Suppressor macrophage treated with lipopolysaccharide for 1 hour (primary cell): ENCODE data around the gene TFPI.

ENCODE experiments used
- DNase-seq, 3 donors: peaks; one replicate each; pipeline ENCODE4 v3.0.0-alpha.2; 2020 to 2022

Gene TFPI

DNA sequence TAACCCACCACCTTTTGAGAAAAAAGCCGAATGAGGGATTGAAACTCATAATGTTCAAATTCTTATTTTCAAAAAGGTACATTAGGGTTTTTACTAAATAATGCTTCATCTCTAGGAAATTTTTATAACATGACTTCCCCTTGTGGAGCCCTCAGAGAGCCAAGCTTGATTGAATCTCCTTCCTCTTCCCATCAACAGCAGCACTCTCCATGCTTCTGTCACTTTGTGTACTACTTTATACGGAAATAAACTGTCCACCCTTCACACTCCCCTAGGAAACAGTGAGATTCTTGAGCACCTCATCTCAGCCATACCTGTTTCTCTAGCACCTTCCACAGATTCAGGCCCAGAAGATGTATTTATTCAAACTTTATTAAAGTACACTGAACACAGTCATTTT is 51.8 kb downstream of the TFPI start:
- DNase-seq, result peak in 1 of 3 donors; percentile 14

DNA sequence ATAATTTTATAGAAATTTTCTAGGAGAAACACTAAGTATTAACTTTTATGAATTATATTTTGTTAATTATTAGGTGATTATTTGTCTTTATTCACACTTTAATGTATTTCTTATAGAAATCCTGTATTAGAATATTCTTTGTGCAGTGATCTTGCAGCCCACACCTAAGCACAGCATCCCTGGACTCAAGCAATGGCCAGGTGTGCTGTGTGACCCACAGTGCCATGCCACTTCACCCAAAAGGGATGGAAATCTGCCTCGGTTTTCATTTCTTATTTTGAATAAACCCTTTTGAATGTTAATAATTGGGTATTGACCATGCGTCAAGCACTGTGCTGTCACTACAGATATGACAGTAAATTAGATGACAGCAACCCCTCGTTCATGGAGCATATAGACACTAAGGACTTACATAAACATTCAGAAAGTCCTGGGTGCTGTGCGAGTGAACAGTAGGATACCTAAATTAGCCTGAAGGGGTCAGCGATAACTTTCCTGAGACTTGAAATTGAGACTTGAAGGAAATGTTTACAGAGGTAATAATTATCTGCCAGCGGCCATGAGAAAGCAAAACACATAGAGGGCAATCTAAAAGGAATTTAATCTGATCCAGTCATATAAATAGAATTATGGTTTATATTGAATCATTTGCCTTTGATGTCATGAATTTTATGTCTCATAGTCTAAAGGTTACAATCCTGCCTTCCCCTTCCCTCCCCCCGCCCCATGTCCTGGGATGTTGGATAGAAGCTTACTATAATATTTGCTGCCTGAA is 53.5 kb downstream of the TFPI start:
- peak in 1 of 3 donors; percentile 9 for DNase-seq

DNA sequence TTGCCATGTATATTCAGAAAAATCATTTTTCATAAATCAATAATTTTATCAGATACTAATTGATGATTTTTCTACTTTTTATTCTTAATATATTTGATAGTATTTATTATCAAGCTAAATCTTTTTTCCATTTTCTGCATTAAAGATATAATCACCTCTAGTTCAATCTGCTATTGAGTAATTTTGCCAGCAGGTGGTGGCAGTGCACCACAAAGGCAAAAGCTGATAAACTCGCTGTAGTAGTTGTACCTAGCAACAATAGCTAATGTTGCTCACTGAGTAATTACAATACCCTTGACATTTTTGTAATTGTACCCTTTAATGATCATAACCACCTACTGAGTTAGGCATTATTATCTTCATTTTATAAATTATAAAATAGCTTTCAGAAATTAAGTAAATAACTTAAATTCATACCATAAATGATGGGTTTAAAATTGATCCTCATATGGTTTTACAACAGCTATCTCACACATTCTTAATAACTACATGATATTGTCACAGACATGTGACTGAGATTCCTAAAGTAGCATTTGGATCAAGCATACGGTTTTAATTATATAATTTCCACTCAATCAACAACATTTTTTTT is 54.2 kb downstream of the TFPI start:
- peak; percentile 71 to 80 (median 76) for DNase-seq

- peak; percentile 45 to 60 (median 50) for DNase-seq
These were observed 56.3 kb downstream of the TFPI start for GRCh38 chr2:187497858-187498463.

DNA sequence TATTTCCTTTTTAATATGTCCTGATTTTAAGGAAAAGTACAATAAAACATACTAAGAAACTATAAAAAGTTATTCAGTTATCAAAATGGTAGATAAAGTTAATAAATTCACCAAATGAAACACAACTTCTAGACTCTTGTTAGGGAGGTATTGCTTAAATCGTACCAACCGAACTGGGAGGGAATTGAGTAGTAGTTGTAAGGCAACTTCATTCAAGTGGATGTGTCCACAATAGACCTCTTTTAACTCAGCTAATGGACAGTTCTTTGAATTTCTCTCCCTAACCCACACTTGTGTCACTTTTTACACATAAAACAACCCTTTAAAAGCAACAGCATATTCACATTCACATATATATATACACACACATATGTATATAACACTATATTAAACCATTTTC is 57.1 kb downstream of the TFPI start:
- no peak for DNase-seq

GRCh38 chr2:187495324-187495723 is 58.9 kb downstream of the TFPI start:
- DNase-seq, result no peak

DNA sequence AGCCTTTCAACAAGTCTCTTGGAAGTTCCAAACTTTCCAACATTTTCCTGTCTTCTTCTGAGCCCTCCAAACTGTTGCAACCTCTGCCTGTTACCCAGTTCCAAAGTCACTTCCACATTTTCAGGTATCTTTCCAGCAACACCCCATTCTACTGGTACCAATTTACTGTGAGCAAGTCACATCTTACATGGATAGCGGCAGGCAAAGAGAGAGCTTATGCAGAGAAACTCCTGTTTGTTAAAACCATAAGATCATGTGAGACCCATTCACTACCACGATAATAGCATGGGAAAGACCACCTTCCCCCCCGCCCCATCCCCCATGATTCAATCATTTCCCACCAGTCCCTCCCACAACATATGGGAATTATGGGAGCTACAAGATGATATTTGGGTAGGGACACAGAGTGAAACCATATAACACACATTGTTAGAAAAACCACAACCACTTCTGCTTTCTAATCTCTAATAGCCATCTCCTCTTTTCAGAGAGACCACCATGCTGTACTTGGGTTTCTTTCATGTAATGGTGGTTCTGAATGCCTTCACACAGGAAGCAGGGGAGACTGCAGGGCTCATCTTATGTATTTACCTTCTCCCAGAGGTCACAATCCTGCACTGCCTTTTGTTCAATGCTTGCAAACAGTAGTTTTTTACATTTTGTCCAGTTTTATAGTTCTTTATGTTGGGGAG is 60.2 kb downstream of the TFPI start:
- DNase-seq, result no peak

DNA sequence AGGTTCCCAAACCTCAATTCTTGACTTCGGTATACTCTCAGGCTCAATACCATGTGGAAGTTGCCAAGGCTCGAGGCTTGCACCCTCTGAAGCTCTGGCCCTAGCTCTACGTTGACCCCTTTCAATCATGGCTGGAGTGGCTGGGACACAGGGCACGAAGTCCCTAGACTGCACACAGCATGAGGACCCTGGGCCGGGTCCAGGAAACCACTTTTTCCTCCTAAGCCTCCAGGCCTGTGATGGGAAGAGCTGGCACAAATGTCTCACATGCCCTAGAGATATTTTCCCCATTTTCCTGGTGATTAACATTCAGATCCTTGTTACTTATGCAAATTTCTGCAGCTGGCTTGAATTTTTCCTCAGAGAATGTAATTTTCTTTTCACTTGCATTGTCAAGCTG is 61.1 kb downstream of the TFPI start:
- no peak for DNase-seq

- no peak for DNase-seq
These were observed 68.0 kb downstream of the TFPI start for GRCh38 chr2:187486241-187486640.

GRCh38 chr2:187485523-187485922 is 68.7 kb downstream of the TFPI start:
- no peak for DNase-seq

GRCh38 chr2:187483537-187483936 is 70.7 kb downstream of the TFPI start:
- DNase-seq, result no peak

DNA sequence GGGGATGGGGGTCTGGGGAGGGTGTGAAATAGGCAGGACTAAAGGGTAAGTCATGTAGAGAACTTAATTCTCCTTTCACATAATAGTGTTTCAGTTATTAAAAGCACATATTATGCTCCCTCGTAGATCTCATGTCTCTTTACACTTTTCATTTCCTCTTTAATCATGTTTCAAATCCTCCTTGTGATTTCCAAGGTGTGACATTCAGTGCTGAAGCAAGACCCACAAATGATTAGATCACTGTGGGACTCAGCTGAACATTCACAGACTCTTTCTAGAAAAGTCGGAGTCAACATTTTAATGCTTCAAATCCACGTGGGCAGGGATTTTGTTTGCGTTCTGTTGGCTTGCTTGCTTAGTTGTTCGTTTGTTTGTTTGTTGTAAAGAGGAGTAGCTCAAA is 71.4 kb downstream of the TFPI start:
- peak in 2 of 3 donors; percentile 44 to 52 for DNase-seq

DNA sequence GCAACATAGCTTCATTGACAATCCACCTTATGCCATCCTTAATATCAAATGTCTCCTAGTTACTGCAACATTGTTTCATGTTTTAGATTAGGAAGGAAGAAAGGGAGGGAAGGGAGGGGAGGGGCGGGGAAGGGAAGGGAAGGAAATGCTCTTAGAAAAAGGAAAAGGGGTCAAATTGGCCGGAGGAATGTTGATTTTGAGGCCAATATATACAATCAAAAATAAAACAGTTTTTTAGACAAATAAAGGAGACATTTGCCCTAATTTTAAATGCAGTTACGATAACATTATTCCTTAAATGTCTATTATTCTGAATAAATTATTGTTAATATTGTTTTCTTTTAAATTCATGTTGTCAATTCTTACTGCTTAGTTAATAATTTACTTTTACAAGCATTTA is 72.7 kb downstream of the TFPI start:
- no peak for DNase-seq

GRCh38 chr2:187478719-187479118 is 75.5 kb downstream of the TFPI start:
- peak in 1 of 3 donors; percentile 10 for DNase-seq

- no peak for DNase-seq
These were observed 77.2 kb downstream of the TFPI start for GRCh38 chr2:187477051-187477450.

GRCh38 chr2:187475499-187476248 is 78.6 kb downstream of the TFPI start:
- peak; percentile 49 to 84 (median 77) for DNase-seq

- no peak for DNase-seq
These were observed 83.5 kb downstream of the TFPI start for GRCh38 chr2:187470698-187471097.

DNA sequence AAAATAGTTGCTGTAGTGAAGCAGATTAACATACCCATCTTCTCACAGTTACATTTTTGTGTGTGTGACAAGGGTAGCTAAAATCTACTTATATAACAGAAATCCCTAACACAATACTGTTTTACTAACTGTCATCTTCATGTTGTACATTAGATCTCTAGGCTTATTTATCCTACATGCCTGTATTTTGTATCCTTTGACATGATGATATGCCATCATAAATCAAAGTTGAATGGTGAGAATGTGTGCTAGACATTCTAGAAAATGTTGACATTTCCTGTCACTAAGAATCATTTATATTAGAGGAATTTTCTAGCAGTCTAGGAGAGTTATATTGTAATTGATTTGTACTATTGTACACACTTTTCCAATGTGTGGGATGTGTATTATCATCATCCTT is 84.7 kb downstream of the TFPI start:
- DNase-seq, result no peak

- no peak for DNase-seq
These were observed 86.0 kb downstream of the TFPI start for GRCh38 chr2:187468262-187468661.

- DNase-seq, result no peak
These were observed 88.0 kb downstream of the TFPI start for GRCh38 chr2:187466129-187466792.

- no peak for DNase-seq
These were observed 91.4 kb downstream of the TFPI start for GRCh38 chr2:187462839-187463238.
